Limb (tissue), 2 donors: ENCODE data around the gene DDAH1.
A peak's percentile ranks its signal among the peaks of the same experiment; 100 is the strongest.

Experiments used
- DNase-seq, 2 donors: peaks; one replicate each; pipeline ENCODE4 v3.0.0-alpha.2; 2016; ENCODE audit errors: extremely low spot score in 2 of 2

The DDAH1 gene

GRCh38 chr1:85306236-85306635 lies 158.7 kb downstream of the DDAH1 start:
- DNase-seq: no peak

GRCh38 chr1:85303440-85304162 lies 161.4 kb downstream of the DDAH1 start:
- no peak for DNase-seq

- DNase-seq: no peak
These were observed 164.8 kb downstream of the DDAH1 start for GRCh38 chr1:85300140-85300539.

GRCh38 chr1:85297855-85298629 lies 166.9 kb downstream of the DDAH1 start:
- peak in 1 of 2 donors; percentile 85 for DNase-seq

GRCh38 chr1:85297538-85297854 lies 167.5 kb downstream of the DDAH1 start:
- DNase-seq: no peak

- no peak for DNase-seq
These were observed 168.0 kb downstream of the DDAH1 start for GRCh38 chr1:85296980-85297379.

- no peak for DNase-seq
These were observed 169.3 kb downstream of the DDAH1 start for GRCh38 chr1:85295654-85296053.

GRCh38 chr1:85295006-85295431 lies 169.9 kb downstream of the DDAH1 start:
- DNase-seq: no peak

GRCh38 chr1:85290826-85291225 lies 174.1 kb downstream of the DDAH1 start:
- no peak for DNase-seq

GRCh38 chr1:85289848-85290335 lies 175.1 kb downstream of the DDAH1 start:
- no peak for DNase-seq

- DNase-seq: no peak
These were observed 175.6 kb downstream of the DDAH1 start for GRCh38 chr1:85289207-85289847.

GRCh38 chr1:85284202-85284601 lies 180.8 kb downstream of the DDAH1 start:
- DNase-seq: no peak

- no peak for DNase-seq
These were observed 181.3 kb downstream of the DDAH1 start for GRCh38 chr1:85283475-85284199.

- no peak for DNase-seq
These were observed 182.5 kb downstream of the DDAH1 start for GRCh38 chr1:85282424-85282823.

- DNase-seq: no peak
These were observed 184.3 kb downstream of the DDAH1 start for GRCh38 chr1:85280636-85281035.

GRCh38 chr1:85279458-85280080 lies 185.4 kb downstream of the DDAH1 start:
- DNase-seq: no peak

GRCh38 chr1:85278853-85279314 lies 186.1 kb downstream of the DDAH1 start:
- no peak for DNase-seq

- no peak for DNase-seq
These were observed 187.2 kb downstream of the DDAH1 start for GRCh38 chr1:85277802-85278201.

GRCh38 chr1:85276978-85277639 lies 187.8 kb downstream of the DDAH1 start:
- DNase-seq: no peak

GRCh38 chr1:85276215-85276977 lies 188.6 kb downstream of the DDAH1 start, which contains the start of gene BCL10:
BCL10 (minus strand) TSS chr1:85276632; CDS start chr1:85276352, 280 bp downstream.
- DNase-seq: peak; percentile 97 to 98
